ENCODE data around the gene C6. TPM values are rescaled to one million over a fixed set of nuclear protein-coding genes. Genes with fewer than 3 reads are reported as not detected.

Gene C6
- total RNA-seq, 2 donors from 2014 or later, result 0.49 to 0.68 TPM

- DNase-seq (ENCODE audit: low spot score) (no peak), ATAC-seq (ENCODE audit: insufficient number of reproducible peaks, low FRiP score, low read depth) (no peak)
- Histone ChIP-seq H3K9me3 (peaks cover 9% of the 10 kb centered on the region), H3K27ac (no peak overlapping the region), H3K27me3 (replicated peaks; ENCODE audit: insufficient read depth) (no peaks in the 10 kb centered on the region), H3K4me3 (no peak overlapping the region), H3K4me1 (ENCODE audit: control insufficient read depth in 1 of 2, low read depth in 2 of 2) (no peaks in the 10 kb centered on the region), H3K36me3 (no peaks in the 10 kb centered on the region)
- TF ChIP-seq, protein P1, sequence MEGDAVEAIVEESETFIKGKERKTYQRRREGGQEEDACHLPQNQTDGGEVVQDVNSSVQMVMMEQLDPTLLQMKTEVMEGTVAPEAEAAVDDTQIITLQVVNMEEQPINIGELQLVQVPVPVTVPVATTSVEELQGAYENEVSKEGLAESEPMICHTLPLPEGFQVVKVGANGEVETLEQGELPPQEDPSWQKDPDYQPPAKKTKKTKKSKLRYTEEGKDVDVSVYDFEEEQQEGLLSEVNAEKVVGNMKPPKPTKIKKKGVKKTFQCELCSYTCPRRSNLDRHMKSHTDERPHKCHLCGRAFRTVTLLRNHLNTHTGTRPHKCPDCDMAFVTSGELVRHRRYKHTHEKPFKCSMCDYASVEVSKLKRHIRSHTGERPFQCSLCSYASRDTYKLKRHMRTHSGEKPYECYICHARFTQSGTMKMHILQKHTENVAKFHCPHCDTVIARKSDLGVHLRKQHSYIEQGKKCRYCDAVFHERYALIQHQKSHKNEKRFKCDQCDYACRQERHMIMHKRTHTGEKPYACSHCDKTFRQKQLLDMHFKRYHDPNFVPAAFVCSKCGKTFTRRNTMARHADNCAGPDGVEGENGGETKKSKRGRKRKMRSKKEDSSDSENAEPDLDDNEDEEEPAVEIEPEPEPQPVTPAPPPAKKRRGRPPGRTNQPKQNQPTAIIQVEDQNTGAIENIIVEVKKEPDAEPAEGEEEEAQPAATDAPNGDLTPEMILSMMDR (IDR thresholded peaks at IDR 0.05), result no peak
Observed at GRCh38 chr5:41201082-41201772, 12.1 kb downstream of the C6 start.

DNA sequence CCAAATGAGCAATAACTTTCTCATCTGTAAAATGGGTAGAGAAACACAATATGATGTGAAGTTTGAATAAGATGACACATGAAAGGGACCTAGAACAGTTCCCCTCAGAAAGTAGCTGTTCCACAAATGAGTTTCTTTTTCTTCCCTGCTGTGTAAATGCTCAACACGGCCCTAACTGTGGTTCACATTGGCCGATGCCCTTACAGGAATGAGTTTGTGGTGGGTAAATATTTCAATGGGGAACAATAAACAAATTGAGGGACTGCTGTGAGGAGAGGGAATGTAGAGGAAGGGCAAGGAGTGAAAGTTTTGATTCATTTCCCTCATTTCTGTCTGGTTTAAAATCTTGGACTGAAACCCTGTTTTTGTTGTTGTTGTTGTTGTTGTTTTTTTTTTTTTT is 12.8 kb downstream of the C6 start:
- ATAC-seq (ENCODE audit: insufficient number of reproducible peaks, low FRiP score, low read depth), result no peak
- Histone ChIP-seq H3K27me3 (replicated peaks; ENCODE audit: insufficient read depth) (no peaks in the 10 kb centered on the region), H3K36me3 (no peaks in the 10 kb centered on the region), H3K4me1 (ENCODE audit: control insufficient read depth in 1 of 2, low read depth in 2 of 2) (no peaks in the 10 kb centered on the region), H3K27ac (no peak overlapping the region), H3K9me3 (peaks cover 4% of the 10 kb centered on the region), H3K4me3 (no peak overlapping the region)
- DNase-seq (ENCODE audit: low spot score), result no peak
- TF ChIP-seq, protein P1 (IDR thresholded peaks at IDR 0.05), result no peak

- no peak for ATAC-seq (ENCODE audit: insufficient number of reproducible peaks, low FRiP score, low read depth)
- Histone ChIP-seq H3K27me3 (replicated peaks; ENCODE audit: insufficient read depth) (no peaks in the 10 kb centered on the region), H3K4me3 (no peak overlapping the region)
Observed at GRCh38 chr5:41199660-41200059, 13.7 kb downstream of the C6 start.

DNA sequence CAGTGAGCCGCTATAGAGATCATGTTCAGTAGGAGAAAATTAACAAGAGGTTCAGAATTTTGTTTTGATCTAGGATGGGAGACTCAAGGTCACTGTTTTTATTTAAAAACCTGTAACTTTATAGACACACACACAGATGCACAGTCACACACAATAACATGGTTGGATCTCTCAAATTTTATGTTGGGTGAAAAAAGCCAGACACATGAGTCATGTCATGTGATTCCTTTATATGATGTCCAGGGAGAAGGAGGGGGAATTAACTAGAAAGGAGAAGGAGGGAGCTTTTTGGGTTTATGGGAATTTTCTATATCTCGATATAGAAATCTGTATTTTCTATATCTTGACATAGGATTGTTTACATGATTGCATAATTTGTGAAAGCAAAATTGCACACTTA is 17.1 kb downstream of the C6 start:
- no peaks in the 10 kb centered on the region for H3K9me3 ChIP-seq
- peaks cover 9 to 27% of the 10 kb centered on the region in 2 donors for H3K4me1 ChIP-seq (ENCODE audit: control insufficient read depth in 1 of 2, low read depth in 2 of 2)
- H3K36me3 ChIP-seq, result no peaks in the 10 kb centered on the region
- H3K27ac ChIP-seq, result no peak overlapping the region
- H3K4me3 ChIP-seq, result no peak overlapping the region
- no peaks in the 10 kb centered on the region for H3K27me3 ChIP-seq (replicated peaks; ENCODE audit: insufficient read depth)
- TF ChIP-seq, protein P1 (IDR thresholded peaks at IDR 0.05), result no peak
- ATAC-seq (ENCODE audit: insufficient number of reproducible peaks, low FRiP score, low read depth) (no peak), DNase-seq (ENCODE audit: low spot score) (no peak)

More at GRCh38 chr5:41199660-41200059, 13.7 kb downstream of the C6 start:
- Histone ChIP-seq H3K4me1 (ENCODE audit: control insufficient read depth in 1 of 2, low read depth in 2 of 2) (peaks cover 0 to 6% of the 10 kb centered on the region in 2 donors), H3K27ac (no peak overlapping the region), H3K9me3 (no peaks in the 10 kb centered on the region), H3K36me3 (no peaks in the 10 kb centered on the region)
- TF ChIP-seq, protein P1 (IDR thresholded peaks at IDR 0.05), result no peak
- DNase-seq (ENCODE audit: low spot score), result no peak

GRCh38 chr5:41195228-41195627 is 18.1 kb downstream of the C6 start:
- Histone ChIP-seq H3K4me3 (no peak overlapping the region), H3K9me3 (no peaks in the 10 kb centered on the region), H3K36me3 (no peaks in the 10 kb centered on the region), H3K27ac (peak overlapping the region in 1 of 2 donors; percentile 40), H3K4me1 (ENCODE audit: control insufficient read depth in 1 of 2, low read depth in 2 of 2) (peaks cover 9 to 27% of the 10 kb centered on the region in 2 donors), H3K27me3 (replicated peaks; ENCODE audit: insufficient read depth) (no peaks in the 10 kb centered on the region)
- DNase-seq (ENCODE audit: low spot score), result no peak
- TF ChIP-seq, protein P1 (IDR thresholded peaks at IDR 0.05), result no peak
- ATAC-seq (ENCODE audit: insufficient number of reproducible peaks, low FRiP score, low read depth), result no peak
